GM18505 (cell line): ENCODE results near the gene DNAH6.

Experiments
- ATAC-seq: cut with Tn5 transposase; IDR thresholded peaks from one replicate; pipeline ENCODE4 v1.9.1; 2021; ENCODE audit not compliant: unreplicated experiment
- POLR2A ChIP-seq: IDR thresholded peaks from 4 replicates; pipeline ENCODE4 v1.6.1; 2011; ENCODE audit warnings: borderline replicate concordance; ENCODE audit not compliant: insufficient read depth, insufficient read length; ENCODE audit errors: extremely low read depth

DNAH6 gene

DNA sequence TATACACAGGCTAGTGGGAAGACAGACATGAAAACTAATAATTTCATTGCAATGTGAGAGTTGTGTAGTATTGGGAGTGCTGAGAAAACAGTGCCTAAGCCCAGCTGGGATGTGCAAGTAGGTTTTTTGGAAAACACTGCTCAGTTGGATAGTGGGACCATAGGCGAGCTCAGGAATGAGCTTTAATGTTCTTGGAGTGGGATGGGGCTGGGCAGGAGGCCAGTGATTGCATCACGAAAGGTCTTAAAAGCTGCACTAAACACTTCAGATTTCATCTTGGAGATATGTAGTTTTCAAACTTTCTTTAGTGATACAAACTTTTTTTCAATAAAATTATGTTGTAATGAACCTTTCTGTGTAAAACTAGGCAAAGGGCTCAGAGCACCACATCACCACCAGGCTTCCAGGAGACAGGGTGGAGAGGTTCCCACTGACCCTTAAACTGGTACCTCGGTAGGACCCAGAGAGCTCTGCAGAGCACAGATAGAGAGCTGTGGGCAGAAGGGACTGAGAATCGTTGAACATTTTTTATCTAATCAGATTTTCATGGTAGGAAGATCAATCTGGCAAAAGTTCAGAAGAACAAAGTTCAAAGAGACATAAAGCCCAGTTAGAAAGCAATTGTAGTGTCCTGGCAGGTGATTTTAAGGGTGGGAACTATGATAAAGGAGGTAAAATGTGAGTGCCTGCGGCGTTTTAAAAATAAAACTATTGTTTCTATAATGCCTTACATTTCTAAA lies 188.4 kb downstream of the DNAH6 start:
- ATAC-seq = no peak
- TF ChIP-seq POLR2A = no peak

DNA sequence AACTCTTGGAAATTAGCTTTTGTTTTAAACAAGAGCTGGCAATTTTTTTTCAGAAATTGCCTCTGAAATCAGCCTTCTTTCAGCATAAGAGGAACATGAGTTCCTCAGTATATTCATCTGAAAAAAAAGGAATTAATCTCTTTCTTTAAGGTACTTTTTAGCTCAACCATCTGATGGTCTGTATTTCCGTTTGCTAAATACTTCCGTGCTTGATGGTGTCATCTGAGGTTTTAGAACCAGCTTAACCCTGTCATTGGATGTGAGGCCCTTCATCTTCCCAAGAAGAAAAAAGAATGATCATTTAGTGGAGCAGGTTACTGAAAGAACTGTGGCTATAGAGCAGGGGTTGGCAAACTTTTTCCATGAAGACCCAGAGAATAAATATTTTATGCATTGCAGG lies 189.6 kb downstream of the DNAH6 start:
- no peak for TF ChIP-seq POLR2A
- ATAC-seq = no peak

DNA sequence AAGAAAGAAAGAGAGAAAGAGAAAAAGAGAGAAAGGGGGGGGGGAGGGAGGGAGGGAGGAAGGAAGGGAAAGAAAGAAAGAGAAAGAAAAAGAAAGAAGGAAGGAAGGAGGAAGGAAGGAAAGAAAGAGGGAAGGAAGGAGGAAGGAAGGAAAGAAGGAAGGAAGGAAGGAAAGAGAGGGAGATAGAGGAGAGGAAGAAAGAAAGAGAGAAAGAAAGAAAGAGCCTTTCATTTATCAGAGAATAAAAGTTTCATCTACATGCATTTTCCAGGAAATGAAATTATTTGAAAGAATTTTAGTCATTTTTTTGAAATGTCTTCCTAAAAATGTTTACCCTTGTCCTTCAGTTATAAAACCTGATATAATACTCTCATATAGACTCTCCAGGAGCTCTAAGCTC lies 192.1 kb downstream of the DNAH6 start:
- TF ChIP-seq POLR2A = no peak
- ATAC-seq = no peak

DNA sequence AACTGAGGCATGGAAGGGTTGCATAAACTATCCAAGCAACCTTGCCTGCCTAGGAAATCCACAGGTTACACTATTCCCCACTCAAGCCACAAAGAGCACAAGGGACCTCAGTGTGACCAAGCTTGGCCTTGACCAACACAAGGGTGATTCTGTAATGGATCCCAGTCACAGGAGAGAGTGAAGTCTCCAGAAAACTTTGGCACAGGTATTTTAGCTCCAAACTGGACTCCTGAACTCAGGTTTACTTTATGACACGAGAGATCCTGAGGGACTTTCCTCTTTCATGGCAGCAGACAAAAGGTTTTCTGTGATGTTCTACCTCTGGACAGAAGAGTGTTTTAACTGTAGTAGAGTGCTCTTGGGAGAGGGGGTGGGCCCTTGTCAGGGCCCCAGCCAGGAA lies 195.4 kb downstream of the DNAH6 start:
- TF ChIP-seq POLR2A = no peak
- no peak for ATAC-seq

DNA sequence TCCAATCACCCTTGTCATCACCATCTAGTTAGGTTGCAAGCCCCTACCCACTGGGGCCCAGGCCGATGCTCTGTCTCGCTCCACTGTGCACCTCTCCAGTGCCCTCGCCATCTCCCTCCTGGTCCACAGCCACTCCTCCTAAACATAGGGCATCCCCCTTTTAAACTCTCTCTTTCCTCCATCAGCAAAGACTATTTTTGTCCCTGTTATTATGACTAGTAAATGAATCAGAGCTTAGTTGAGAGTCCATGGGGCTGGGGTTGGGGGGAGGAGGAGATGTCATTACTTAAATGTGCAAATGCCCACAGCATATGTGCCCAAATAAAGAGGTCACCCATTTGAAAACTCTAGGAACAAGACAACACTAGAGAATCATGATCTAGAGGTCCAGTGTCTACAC lies 197.1 kb downstream of the DNAH6 start:
- no peak for TF ChIP-seq POLR2A
- ATAC-seq = no peak

DNA sequence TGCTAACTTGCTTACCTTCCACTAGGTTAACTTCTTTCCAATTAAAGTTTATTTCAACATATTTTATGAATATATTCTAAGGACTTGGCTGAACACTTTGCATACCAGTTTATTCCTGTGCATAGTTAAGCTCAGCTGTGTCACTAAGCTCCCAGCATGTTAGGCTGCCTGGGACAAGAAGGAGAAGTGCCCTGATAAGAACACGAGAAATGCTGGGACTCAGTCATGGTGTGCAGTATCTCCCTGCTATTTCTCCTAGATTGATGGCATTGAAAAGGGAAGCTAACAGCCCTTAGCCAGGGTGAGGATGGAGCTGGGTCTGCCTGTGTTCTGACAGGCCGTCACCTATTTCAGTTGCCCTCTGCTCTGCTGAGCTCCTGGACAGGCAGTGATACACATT lies 200.3 kb downstream of the DNAH6 start:
- no peak for ATAC-seq
- TF ChIP-seq POLR2A = no peak

DNA sequence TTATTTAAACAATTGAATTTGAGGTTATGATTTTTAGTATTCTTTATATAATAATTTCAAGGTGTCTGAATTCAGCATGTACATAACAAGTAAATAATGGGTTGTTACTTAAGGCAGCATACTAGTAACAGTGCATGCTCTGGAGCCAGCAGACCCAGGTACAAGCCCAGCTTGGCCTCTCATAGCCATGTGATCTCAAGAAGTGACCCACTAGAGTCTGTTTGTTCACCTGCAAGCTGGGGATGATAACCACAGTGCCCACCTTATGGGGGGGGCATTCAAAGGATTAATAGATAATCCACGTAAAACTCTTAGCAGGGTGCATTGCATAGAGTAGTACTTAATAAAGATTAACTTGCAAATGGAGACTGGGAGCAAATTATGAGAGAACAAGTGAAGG lies 201.0 kb downstream of the DNAH6 start:
- TF ChIP-seq POLR2A = no peak
- no peak for ATAC-seq

DNA sequence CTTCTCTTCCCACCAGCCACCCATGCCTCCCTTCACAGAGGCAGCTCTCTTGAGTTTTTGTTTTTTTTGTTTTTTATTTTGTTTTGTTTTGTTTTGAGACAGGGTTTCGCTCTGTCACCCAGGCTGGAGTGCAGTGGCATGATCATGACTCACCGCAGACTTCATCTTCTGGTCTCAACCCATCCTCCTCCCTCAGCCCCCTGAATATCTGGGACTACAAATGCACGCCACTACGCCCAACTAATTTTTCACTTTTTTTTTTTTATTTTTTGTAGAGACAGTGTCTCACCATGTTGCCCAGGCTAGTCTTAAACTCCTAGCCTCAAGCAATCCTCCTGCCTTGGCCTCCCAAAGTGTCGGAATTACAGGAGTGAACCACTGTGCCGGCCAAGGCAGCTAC lies 203.1 kb downstream of the DNAH6 start:
- no peak for ATAC-seq
- no peak for TF ChIP-seq POLR2A

DNA sequence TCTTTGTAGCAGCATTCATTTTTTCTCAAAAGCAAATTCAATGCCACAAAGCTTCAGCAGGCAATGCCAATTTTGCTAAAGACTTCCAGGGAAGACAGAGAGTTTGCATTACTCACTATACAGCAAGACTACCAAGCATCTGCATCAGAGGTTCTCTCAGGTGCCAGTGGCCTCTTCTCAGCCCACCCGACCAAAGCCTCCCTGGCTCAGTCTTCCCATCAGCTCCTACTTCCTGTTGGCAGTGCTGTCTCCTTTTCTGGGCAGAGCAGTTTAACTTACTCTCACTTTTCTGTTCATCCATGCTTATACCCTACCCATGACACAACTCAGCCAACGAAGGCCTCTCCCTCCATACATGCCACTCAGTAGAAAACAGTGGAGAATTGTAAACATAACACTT lies 207.5 kb downstream of the DNAH6 start:
- TF ChIP-seq POLR2A = no peak
- ATAC-seq = no peak

DNA sequence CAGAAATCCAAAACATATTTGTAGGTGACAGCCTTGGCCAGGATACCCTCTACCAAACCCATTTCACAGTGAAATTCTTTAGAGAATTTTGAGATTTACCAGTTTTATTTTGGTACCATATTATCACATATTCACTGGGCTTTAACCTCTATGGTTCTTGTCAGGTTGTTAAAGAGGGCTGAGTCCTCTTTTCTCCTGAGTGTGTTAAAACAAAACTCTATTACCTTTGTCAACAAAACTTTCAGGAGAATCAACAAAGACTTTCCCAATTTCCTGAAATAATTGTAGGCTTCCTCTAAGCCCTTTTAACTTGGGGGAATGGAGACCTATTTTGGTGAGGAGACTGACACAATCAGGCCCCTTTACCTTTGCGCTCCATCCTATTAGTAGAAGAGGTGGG lies 209.4 kb downstream of the DNAH6 start:
- TF ChIP-seq POLR2A = no peak

DNA sequence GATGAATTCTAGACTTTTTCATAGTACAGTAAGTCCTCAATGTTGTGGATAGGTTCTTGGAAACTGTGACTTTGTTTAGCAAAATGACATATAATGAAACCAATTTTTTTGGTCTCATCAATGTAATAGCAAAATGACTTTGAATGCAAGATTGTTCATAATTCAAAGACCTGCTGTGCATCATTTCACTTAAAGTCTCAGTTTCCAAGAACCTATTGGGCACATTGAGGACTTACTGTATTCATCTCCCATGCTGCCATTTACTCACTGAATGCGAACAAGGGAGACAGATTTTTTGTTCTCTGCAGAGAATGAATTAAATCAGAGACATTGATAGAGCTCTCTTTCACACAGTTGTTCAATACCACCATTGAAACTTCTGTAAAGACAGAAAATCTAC lies 211.0 kb downstream of the DNAH6 start:
- ATAC-seq = no peak
- no peak for TF ChIP-seq POLR2A

More for the DNA sequence above, 209.4 kb downstream of the DNAH6 start:
- no peak for ATAC-seq

DNA sequence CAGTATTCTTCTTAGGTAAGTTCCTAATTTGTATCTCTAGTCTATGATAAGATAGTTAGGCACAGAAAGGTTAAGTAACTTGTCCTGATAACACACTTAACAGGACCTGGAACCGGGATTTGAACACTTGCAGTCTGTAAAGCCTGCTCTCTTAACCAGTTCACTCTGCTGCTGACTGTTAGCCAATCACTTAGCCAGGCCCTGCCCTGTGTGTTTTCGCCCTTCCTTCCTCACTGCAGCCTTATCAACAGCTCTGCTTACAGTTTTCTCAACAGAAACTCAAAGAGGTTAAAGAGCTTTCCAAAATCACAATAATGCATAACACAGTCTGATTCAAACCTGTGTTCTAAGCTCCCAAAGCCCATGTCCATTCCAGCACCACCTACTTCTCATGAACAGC lies 212.9 kb downstream of the DNAH6 start:
- TF ChIP-seq POLR2A = no peak
- ATAC-seq = no peak

DNA sequence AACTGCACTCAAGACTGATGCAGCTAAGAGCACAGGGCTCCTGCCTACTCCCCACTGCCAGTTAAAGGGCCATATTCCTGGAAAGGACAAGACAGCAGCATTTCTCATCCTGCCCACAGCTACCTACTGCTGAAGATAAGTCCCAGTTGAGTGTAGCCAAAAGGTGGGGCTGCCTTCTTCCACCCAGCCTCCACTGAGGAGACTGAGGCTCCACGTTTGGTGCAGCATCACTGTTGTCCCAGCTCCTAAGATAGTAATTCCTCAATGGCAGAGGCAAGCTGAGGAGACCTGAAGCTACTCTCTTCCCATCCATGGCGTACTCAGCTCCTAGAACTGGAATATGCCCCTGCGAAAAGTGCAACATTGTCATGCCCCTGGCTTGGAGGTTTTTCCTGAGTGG lies 214.9 kb downstream of the DNAH6 start:
- no peak for TF ChIP-seq POLR2A
- no peak for ATAC-seq

DNA sequence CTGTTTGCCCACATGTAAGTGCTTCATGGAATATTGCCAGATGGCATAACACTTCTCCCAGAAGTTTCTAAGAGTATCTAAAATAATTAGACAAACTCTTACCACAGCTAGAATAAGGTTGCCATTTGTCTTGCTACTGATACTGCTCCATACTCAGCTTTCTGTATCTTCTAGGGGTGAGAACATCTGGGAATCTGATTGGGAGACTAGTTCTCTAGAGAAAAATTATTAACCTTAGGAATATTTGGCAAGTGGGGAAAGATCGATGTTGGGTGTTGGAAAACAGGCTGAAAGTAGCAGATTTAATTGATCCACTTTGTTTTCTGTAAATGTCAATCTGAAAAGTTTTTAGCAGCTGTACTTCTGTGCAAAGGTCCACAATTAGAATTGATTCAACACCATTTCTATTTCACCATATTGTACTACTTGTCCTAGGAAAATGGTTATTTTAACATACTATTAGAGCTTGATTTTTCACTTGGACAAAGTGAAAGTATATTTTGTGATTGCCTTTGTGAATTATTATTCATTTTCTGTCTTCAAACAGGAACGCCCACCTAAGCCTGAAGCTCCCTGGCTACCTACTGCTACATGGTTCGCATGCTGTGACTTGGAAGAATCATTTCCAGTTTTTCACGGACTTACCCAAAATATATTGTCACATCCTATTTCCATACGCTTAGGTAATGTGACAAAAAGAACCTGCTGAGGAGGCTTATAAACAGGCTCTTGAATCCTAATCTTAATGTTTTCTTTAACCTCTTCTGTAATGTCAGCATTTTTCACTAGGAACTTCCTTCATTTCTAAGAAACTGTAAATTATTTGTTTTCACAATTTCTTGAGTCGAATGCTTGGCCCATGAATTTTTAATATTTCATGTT lies 216.8 kb downstream of the DNAH6 start:
- TF ChIP-seq POLR2A = no peak
- ATAC-seq = no peak
